HepG2 (cell line): ENCODE data around the gene SEPHS1. TPM values are rescaled to one million over a fixed set of nuclear protein-coding genes. Genes with fewer than 3 reads are reported as not detected.

Source experiments
- ATAC-seq: fragments of 200-7000 bp; cut with Tn5 transposase; 3 replicates; pipeline ENCODE4 v1.9.1; 2020; ENCODE audit warnings: mild to moderate bottlenecking, moderate library complexity
- BruUV-seq: library from RNA; stranded (reverse); fragments of 400-500 nt; replicated peaks from 2 replicates; lab custom pipeline; 2021; lab: Mats Ljungman, UMichigan
- CTCF ChIA-PET: fragments of 300-600 bp; formaldehyde crosslinking; extraction: SDS; loops from one replicate; lab custom pipeline; 2021; ENCODE audit warnings: low total read pairs, inconsistent platforms, low intra/inter-chr PET ratio; lab: Yijun Ruan, JAX
- POLR2A ChIA-PET: fragments of 350-600 bp; sonication (Branson Sonifier 250); formaldehyde crosslinking; loops from one replicate; lab custom pipeline; 2020; ENCODE audit warnings: antibody characterized with exemption, inconsistent platforms; lab: Yijun Ruan, JAX
- DNase-seq: peaks from one replicate; pipeline ENCODE4 v3.0.0-alpha.2; 2015; ENCODE audit warnings: low spot score
- FAIRE-seq: peaks from 3 replicates; lab custom pipeline; 2011; peaks lifted over from hg19 to GRCh38; lab: Jason Lieb, UNC
- H2AFZ ChIP-seq: one replicate; pipeline ENCODE4 v1.6.1; 2011; ENCODE audit warnings: low read length, inconsistent platforms
- H3K27ac ChIP-seq: fragments of 300-600 bp; 3 replicates; pipeline ENCODE4 v1.8.0; 2011; ENCODE audit warnings: mixed run types, mild to moderate bottlenecking, mixed read lengths, low read length, inconsistent platforms; ENCODE audit not compliant: insufficient read depth; ENCODE audit errors: extremely low read length
- H3K27me3 ChIP-seq, 2 experiments: fragments of 200-600 bp in 1 of 2; 2 replicates in 1 of 2; 3 replicates in 1 of 2; pipeline versions ENCODE4 v1.6.0 to v1.8.0; 2011; ENCODE audit warnings: low read length in 2 of 2, mild to moderate bottlenecking in 2 of 2, moderate library complexity in 2 of 2, inconsistent platforms in 1 of 2; ENCODE audit not compliant: insufficient read depth in 2 of 2, control insufficient read depth in 1 of 2
- H3K36me3 ChIP-seq, 2 experiments: fragments of 200-600 bp in 1 of 2; replicated peaks in 1 of 2; 2 replicates in 1 of 2; 3 replicates in 1 of 2; pipeline versions ENCODE4 v1.5.1 to v1.8.0; 2011; ENCODE audit warnings: low read length in 2 of 2, inconsistent platforms in 1 of 2; ENCODE audit not compliant: insufficient read depth in 2 of 2, control insufficient read depth in 1 of 2
- H3K4me1 ChIP-seq: 2 replicates; pipeline ENCODE4 v1.5.1; 2012; ENCODE audit warnings: low read length, inconsistent platforms; ENCODE audit not compliant: insufficient read depth
- H3K4me2 ChIP-seq: 2 replicates; pipeline ENCODE4 v1.6.0; 2011; ENCODE audit warnings: low read depth, low read length, inconsistent platforms
- H3K4me3 ChIP-seq, 3 experiments: fragments of 200-600 bp in 1 of 3; sonication (generic), shearing (Covaris generic) in 1 of 3; replicated peaks in 1 of 3; 2 replicates each; pipeline ENCODE4 v1.5.1; 2011 to 2016; ENCODE audit warnings: low read length in 3 of 3, inconsistent platforms in 2 of 3, low read depth in 2 of 3, mild to moderate bottlenecking in 2 of 3, control low read depth in 1 of 3, mixed read lengths in 1 of 3; ENCODE audit not compliant: insufficient read depth in 1 of 3
- H3K79me2 ChIP-seq: one replicate; pipeline ENCODE4 v1.6.1; 2011; ENCODE audit warnings: low read length, inconsistent platforms; ENCODE audit not compliant: insufficient read depth
- H3K9ac ChIP-seq: 2 replicates; pipeline ENCODE4 v1.6.0; 2011; ENCODE audit warnings: mild to moderate bottlenecking, low read depth, low read length, inconsistent platforms; ENCODE audit not compliant: insufficient read depth
- H3K9me3 ChIP-seq: 2 replicates; pipeline ENCODE4 v1.5.1; 2012; ENCODE audit warnings: mild to moderate bottlenecking, low read length
- H4K20me1 ChIP-seq: 2 replicates; pipeline ENCODE4 v1.6.0; 2011; ENCODE audit warnings: inconsistent platforms, mild to moderate bottlenecking, low read length, moderate library complexity; ENCODE audit not compliant: insufficient read depth
- BCL6 ChIP-seq: IDR thresholded peaks from 2 replicates; pipeline ENCODE4 v1.6.1; 2016; ENCODE audit warnings: missing genetic modification reagents, missing compliant biosample characterization
- CCAR2 ChIP-seq: fragments of 200-400 bp; formaldehyde crosslinking; optimal IDR thresholded peaks from 2 replicates; pipeline ENCODE3; 2018; ENCODE audit warnings: low read depth, mild to moderate bottlenecking, low read length, moderate library complexity
- HNF4G ChIP-seq, 2 experiments: sonication (generic) in 1 of 2; formaldehyde crosslinking in 1 of 2; IDR thresholded peaks; 2 replicates each; pipeline versions ENCODE4 v1.4.0 to v1.6.1; 2011 to 2020; ENCODE audit warnings: borderline replicate concordance in 2 of 2, low read depth in 2 of 2, mild to moderate bottlenecking in 2 of 2, low read length in 1 of 2, missing genetic modification reagents in 1 of 2, moderate library complexity in 1 of 2
- MAFF ChIP-seq: IDR thresholded peaks from 2 replicates; pipeline ENCODE4 v1.6.1; 2011; ENCODE audit warnings: low read depth, low read length, improper control_type of control experiment
- MEF2D ChIP-seq: sonication (generic); formaldehyde crosslinking; IDR thresholded peaks from 2 replicates; pipeline ENCODE4 v1.5.1; 2020; ENCODE audit warnings: mild to moderate bottlenecking, missing genetic modification reagents
- MIER2 ChIP-seq: IDR thresholded peaks from 2 replicates; pipeline ENCODE4 v1.6.1; 2016; ENCODE audit warnings: missing biosample characterization, missing genetic modification reagents
- RFX5 ChIP-seq: IDR thresholded peaks from 2 replicates; pipeline ENCODE4 v1.6.1; 2011; ENCODE audit warnings: low read depth, low read length, improper control_type of control experiment
- SETDB1 ChIP-seq: sonication (generic); formaldehyde crosslinking; IDR thresholded peaks from 2 replicates; pipeline ENCODE4 v1.5.1; 2020; ENCODE audit warnings: missing genetic modification reagents, mild to moderate bottlenecking, borderline replicate concordance
- U2AF1 ChIP-seq: fragments of 200-400 bp; formaldehyde crosslinking; optimal IDR thresholded peaks from 2 replicates; pipeline ENCODE3; 2017; ENCODE audit warnings: mild to moderate bottlenecking, low read depth, low read length
- ZFX ChIP-seq: sonication (generic); formaldehyde crosslinking; IDR thresholded peaks from 2 replicates; pipeline ENCODE4 v1.4.0; 2020; ENCODE audit warnings: mild to moderate bottlenecking, low read depth, missing genetic modification reagents, moderate library complexity
- ZNF256 ChIP-seq: sonication (generic); formaldehyde crosslinking; conservative IDR thresholded peaks from 2 replicates; pipeline ENCODE4 v1.4.0; 2020; ENCODE audit warnings: missing genetic modification reagents
- ZNF572 ChIP-seq: sonication (generic); formaldehyde crosslinking; IDR thresholded peaks from 2 replicates; pipeline ENCODE4 v1.5.1; 2020; ENCODE audit warnings: mild to moderate bottlenecking, missing genetic modification reagents
- WGBS: methylation state at CpG from one replicate; pipeline ENCODE4 v1.1.6; 2017; ENCODE audit warnings: low lambda C conversion rate; 5-methylcytosine and 5-hydroxymethylcytosine counted together
- in situ Hi-C: cut with HindIII; loops from 2 replicates; pipeline ENCODE4 v1.10.0; 2017; ENCODE audit warnings: low pct_unique_long_range_greater_than_20kb; ENCODE audit not compliant: extremely low pct_ligation_motif_present
- intact Hi-C: fragments of 100-400 bp; cut with micrococcal nuclease; formaldehyde crosslinking; loops from one replicate; pipeline ENCODE4 v1.10.0; 2022; ENCODE audit not compliant: unreplicated experiment
- polyA plus RNA-seq, 8 experiments: library from polyadenylated mRNA; depleted of rRNA in 3 of 8; stranded (reverse) in 7 of 8; unstranded in 1 of 8; fragments of >200 nt; fragmentation: Illumina TruSeq in 4 of 8; extraction: Trizol in 4 of 8; gene quantifications; 2 replicates each; pipeline versions ENCODE4 v1.2.1 to v1.2.3, GENCODE V29; 2011 to 2016; ENCODE audit warnings: low read depth in 4 of 8, missing spikeins in 1 of 8, mixed read lengths in 1 of 8; ENCODE audit not compliant: insufficient read depth in 1 of 8
- total RNA-seq, 5 experiments: library from RNA; depleted of rRNA; stranded (reverse); fragments of >200 nt; fragmentation: Illumina TruSeq; extraction: Trizol; gene quantifications; 2 replicates each; pipeline ENCODE4 v1.2.3, GENCODE V29; 2016; ENCODE audit warnings: low read depth in 1 of 5
- TF ChIP-seq, protein P1 (sequence below), 2 experiments: fragments of 450-650 bp in 1 of 2; sonication (generic) in 1 of 2; formaldehyde crosslinking; IDR thresholded peaks; 2 replicates each; pipeline versions ENCODE4 v1.5.0 to v1.8.0; 2020 to 2022; ENCODE audit warnings: mild to moderate bottlenecking in 1 of 2, missing genetic modification reagents in 1 of 2
- TF ChIP-seq, protein P2 (sequence below): sonication (generic); formaldehyde crosslinking; IDR thresholded peaks from 2 replicates; pipeline ENCODE4 v1.5.0; 2020; ENCODE audit warnings: missing genetic modification reagents
- TF ChIP-seq, protein P3 (sequence below): sonication (generic); formaldehyde crosslinking; IDR thresholded peaks from 2 replicates; pipeline ENCODE4 v1.5.1; 2020; ENCODE audit warnings: mild to moderate bottlenecking, missing genetic modification reagents, borderline replicate concordance

Gene SEPHS1
- total and polyA plus RNA-seq, 2 of the 13 experiments (the other 11 are each of a cell fraction or from before 2014, with no cell fraction given), result 57.8 to 61.5 TPM

DNA sequence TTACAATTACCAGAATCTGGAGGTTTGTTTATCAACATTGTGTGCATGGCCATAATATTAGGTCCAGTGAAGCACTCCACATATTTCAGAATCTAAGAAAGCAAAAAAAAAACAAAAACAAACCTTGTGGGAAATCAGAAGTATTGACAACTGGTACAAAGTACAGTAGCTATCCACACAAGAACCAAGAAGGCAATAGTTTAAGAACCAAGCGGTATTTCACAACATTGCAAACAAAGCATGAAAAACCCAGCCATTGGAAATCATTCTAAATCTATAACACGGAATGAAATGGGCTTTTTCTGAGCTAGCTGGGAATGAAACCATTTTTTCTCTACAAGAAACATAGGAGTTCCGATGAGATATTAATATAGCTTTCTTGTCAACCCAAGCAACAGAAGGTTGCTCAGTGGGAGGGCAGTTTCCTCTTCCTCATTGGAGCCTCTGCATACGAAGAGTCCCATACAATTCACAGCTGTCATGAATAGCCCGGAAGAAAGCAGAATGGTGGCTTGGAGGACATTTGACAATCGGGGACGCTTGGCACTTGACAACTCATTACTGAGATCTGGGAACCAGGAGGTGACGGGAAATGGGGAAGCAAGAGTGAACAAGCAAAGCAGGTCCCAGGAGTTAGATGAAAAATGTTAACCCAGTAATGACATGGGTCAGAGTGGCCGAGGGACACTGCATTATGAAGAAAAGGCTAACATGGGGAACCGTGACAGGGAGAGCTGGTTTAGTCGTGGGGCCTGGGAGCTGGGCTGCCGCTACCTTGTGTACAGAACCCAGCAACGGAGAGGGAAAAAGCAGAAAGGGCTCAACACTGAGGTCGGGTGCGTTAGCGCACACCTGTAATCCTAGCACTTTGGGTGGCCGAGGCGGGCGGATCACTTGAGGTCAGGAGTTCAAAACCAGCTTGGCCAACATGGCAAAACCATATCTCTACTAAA is 56.0 kb downstream of the SEPHS1 start:
- H2AFZ ChIP-seq, result no peak overlapping the region
- BruUV-seq, result no TSS peak
- intact Hi-C loops, result no loop called here
- H3K4me1 ChIP-seq, result peaks cover 45% of the 10 kb centered on the region
- ATAC-seq (peak; percentile 64), FAIRE-seq (peak; percentile 80), DNase-seq (peak; percentile 14)
- peak overlapping the region; percentile 54 for H3K27ac ChIP-seq
- H3K4me2 ChIP-seq, result peak overlapping the region; percentile 40
- peak overlapping the region in 1 of 3 experiments; percentile 1; a peak in 1 of 6 replicates for H3K4me3 ChIP-seq
- no peaks in the 10 kb centered on the region for H3K9me3 ChIP-seq
- no peaks in the 10 kb centered on the region for H3K79me2 ChIP-seq
- H3K9ac ChIP-seq, result peak overlapping the region; percentile 20; the same call in 1 of the 2 replicates
- WGBS, result 70% methylated on average over 19 of the region's 19 CpGs
- POLR2A ChIA-PET, result interaction anchor here (1.4 to 3.5 kb wide), 2 partner anchors 9 to 19 kb away, joined by 5 to 33 read pairs; partner anchors contain the start of gene PHYH
- CTCF ChIA-PET, result no interaction called here
- no peaks in the 10 kb centered on the region for H3K27me3 ChIP-seq
- in situ Hi-C loops, result no loop called here
- H4K20me1 ChIP-seq, result no peaks in the 10 kb centered on the region
- peaks cover 0 to 7% of the 10 kb centered on the region in 2 experiments; a peak in 2 of 5 replicates for H3K36me3 ChIP-seq
- TF ChIP-seq, protein P1, sequence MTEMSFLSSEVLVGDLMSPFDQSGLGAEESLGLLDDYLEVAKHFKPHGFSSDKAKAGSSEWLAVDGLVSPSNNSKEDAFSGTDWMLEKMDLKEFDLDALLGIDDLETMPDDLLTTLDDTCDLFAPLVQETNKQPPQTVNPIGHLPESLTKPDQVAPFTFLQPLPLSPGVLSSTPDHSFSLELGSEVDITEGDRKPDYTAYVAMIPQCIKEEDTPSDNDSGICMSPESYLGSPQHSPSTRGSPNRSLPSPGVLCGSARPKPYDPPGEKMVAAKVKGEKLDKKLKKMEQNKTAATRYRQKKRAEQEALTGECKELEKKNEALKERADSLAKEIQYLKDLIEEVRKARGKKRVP (CRISPR knock-in tag; IDR thresholded peaks at IDR 0.05), result peak in 1 of 2 experiments; percentile 44; a peak in 1 of 4 replicates
- TF ChIP-seq ZFX (CRISPR knock-in tag) (no peak), SETDB1 (CRISPR knock-in tag) (no peak), BCL6 (CRISPR knock-in tag) (peak; percentile 76), ZNF572 (CRISPR knock-in tag) (no peak), U2AF1 (no peak), MEF2D (no peak), HNF4G (IDR thresholded peaks at IDR 0.05; ENCODE audit: borderline replicate concordance, low read depth, low read length) (peak; percentile 64), HNF4G (CRISPR knock-in tag; IDR thresholded peaks at IDR 0.05; ENCODE audit: borderline replicate concordance, low read depth) (no peak), RFX5 (no peak), ZNF256 (CRISPR knock-in tag) (no peak), MAFF (no peak), MIER2 (CRISPR knock-in tag) (no peak), CCAR2 (no peak)
- TF ChIP-seq, protein P2, sequence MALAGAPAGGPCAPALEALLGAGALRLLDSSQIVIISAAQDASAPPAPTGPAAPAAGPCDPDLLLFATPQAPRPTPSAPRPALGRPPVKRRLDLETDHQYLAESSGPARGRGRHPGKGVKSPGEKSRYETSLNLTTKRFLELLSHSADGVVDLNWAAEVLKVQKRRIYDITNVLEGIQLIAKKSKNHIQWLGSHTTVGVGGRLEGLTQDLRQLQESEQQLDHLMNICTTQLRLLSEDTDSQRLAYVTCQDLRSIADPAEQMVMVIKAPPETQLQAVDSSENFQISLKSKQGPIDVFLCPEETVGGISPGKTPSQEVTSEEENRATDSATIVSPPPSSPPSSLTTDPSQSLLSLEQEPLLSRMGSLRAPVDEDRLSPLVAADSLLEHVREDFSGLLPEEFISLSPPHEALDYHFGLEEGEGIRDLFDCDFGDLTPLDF, result no peak
- TF ChIP-seq, protein P3, sequence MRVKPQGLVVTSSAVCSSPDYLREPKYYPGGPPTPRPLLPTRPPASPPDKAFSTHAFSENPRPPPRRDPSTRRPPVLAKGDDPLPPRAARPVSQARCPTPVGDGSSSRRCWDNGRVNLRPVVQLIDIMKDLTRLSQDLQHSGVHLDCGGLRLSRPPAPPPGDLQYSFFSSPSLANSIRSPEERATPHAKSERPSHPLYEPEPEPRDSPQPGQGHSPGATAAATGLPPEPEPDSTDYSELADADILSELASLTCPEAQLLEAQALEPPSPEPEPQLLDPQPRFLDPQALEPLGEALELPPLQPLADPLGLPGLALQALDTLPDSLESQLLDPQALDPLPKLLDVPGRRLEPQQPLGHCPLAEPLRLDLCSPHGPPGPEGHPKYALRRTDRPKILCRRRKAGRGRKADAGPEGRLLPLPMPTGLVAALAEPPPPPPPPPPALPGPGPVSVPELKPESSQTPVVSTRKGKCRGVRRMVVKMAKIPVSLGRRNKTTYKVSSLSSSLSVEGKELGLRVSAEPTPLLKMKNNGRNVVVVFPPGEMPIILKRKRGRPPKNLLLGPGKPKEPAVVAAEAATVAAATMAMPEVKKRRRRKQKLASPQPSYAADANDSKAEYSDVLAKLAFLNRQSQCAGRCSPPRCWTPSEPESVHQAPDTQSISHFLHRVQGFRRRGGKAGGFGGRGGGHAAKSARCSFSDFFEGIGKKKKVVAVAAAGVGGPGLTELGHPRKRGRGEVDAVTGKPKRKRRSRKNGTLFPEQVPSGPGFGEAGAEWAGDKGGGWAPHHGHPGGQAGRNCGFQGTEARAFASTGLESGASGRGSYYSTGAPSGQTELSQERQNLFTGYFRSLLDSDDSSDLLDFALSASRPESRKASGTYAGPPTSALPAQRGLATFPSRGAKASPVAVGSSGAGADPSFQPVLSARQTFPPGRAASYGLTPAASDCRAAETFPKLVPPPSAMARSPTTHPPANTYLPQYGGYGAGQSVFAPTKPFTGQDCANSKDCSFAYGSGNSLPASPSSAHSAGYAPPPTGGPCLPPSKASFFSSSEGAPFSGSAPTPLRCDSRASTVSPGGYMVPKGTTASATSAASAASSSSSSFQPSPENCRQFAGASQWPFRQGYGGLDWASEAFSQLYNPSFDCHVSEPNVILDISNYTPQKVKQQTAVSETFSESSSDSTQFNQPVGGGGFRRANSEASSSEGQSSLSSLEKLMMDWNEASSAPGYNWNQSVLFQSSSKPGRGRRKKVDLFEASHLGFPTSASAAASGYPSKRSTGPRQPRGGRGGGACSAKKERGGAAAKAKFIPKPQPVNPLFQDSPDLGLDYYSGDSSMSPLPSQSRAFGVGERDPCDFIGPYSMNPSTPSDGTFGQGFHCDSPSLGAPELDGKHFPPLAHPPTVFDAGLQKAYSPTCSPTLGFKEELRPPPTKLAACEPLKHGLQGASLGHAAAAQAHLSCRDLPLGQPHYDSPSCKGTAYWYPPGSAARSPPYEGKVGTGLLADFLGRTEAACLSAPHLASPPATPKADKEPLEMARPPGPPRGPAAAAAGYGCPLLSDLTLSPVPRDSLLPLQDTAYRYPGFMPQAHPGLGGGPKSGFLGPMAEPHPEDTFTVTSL (CRISPR knock-in tag), result peak; percentile 20; the same call in 1 of the 2 replicates
